GM18508 (cell line): Measurements from ENCODE around the gene FAM181B.
"Not testable (repeated sequence)": the region's sequence is repeated elsewhere in the genome, so short reads cannot be mapped to it uniquely, and the experiment has no call there.

Experiments used
- ATAC-seq: cut with Tn5 transposase; IDR thresholded peaks from one replicate; pipeline ENCODE4 v1.9.1; 2021; ENCODE audit warnings: moderate number of reproducible peaks; ENCODE audit not compliant: insufficient read depth, unreplicated experiment

FAM181B gene

GRCh38 chr11:82689347-82689746, 44.3 kb downstream of the FAM181B start:
- ATAC-seq = not testable (repeated sequence)

- ATAC-seq = no peak
Observed at GRCh38 chr11:82686211-82686610, 47.5 kb downstream of the FAM181B start.

GRCh38 chr11:82683029-82683428, 50.6 kb downstream of the FAM181B start:
- no peak for ATAC-seq

DNA sequence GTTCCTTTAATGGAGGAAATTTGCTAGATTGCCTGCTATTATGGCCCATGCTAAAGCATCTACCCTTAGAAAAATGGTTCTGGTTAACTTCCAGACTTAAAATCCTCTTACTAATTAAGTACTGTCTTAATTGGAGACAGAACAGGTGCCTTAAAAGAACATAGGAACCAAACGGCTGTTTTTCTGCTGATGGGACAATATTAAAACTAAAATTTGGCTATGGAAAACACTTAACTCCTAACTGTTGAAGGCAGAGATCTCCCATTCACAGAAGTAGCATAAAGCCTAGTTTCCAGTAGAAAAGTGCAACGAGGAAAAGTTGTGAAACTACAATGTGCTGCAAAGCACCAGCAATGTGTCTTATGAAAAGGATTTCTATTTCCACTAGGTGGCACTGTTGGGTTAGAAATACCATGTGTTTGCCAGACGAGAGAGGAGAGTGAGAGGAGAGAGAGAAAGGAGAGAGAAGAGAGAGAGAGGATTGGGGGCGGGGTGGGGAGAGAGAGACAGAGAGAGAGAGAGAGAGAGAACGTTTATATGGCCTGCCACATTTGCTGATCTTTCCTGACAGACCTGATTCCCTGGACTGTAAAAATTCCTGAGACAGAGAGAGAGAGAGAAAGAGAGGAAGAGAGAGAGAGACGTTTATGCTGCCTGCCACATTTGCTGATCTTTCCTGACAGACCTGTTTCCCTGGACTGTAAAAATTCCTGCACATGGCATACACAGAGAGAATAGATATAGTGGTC, 51.5 kb downstream of the FAM181B start:
- peak; percentile 78 for ATAC-seq

- ATAC-seq = no peak
Observed at GRCh38 chr11:82680252-82680651, 53.4 kb downstream of the FAM181B start.
